SK-N-SH (cell line): Measurements from ENCODE around the gene MX1. TPM values are rescaled to one million over a fixed set of nuclear protein-coding genes. Genes with fewer than 3 reads are reported as not detected.

Experiments
- CTCF ChIA-PET: fragments of 300-600, 350-600 bp; formaldehyde crosslinking; extraction: SDS; loops from one replicate; lab custom pipeline; 2021; lab: Yijun Ruan, JAX
- POLR2A ChIA-PET: fragments of 350-600 bp; sonication (Branson Sonifier 250); formaldehyde crosslinking; extraction: SDS; loops from one replicate; lab custom pipeline; 2020; ENCODE audit warnings: antibody characterized with exemption, inconsistent platforms; lab: Yijun Ruan, JAX
- DNase-seq: peaks from one replicate; pipeline ENCODE4 v3.0.0; 2012
- H2AFZ ChIP-seq: fragments of 200-600 bp; sonication (generic); 2 replicates; pipeline ENCODE4 v1.8.1; 2016; ENCODE audit warnings: antibody characterized with exemption, mild to moderate bottlenecking, low read depth
- H3F3A ChIP-seq: fragments of 200-600 bp; sonication (generic); replicated peaks from 2 replicates; pipeline ENCODE3; 2016; ENCODE audit warnings: antibody characterized with exemption, mild to moderate bottlenecking; ENCODE audit not compliant: insufficient read depth
- H3K27ac ChIP-seq, 2 experiments: fragments of 200-500 bp in 1 of 2; fragments of 200-600 bp in 1 of 2; sonication (Bioruptor generic) in 1 of 2; sonication (generic), shearing (Covaris generic) in 1 of 2; 2 replicates each; pipeline versions ENCODE4 v1.5.1 to v1.6.1; 2014 to 2016; ENCODE audit warnings: low read depth in 2 of 2, inconsistent platforms in 1 of 2, low read length in 1 of 2, mild to moderate bottlenecking in 1 of 2, mixed read lengths in 1 of 2
- H3K27me3 ChIP-seq: fragments of 200-600 bp; sonication (generic), shearing (Covaris generic); 2 replicates; pipeline ENCODE4 v1.6.1; 2016; ENCODE audit warnings: mixed run types; ENCODE audit not compliant: insufficient read depth
- H3K36me3 ChIP-seq, 2 experiments: fragments of 200-500 bp in 1 of 2; fragments of 200-600 bp in 1 of 2; sonication (Bioruptor generic) in 1 of 2; sonication (generic) in 1 of 2; replicated peaks in 1 of 2; 2 replicates each; pipeline versions ENCODE3 to v1.5.1; 2014 to 2016; ENCODE audit warnings: low read length in 1 of 2, mild to moderate bottlenecking in 1 of 2; ENCODE audit not compliant: insufficient read depth in 2 of 2, control insufficient read depth in 1 of 2
- H3K4me1 ChIP-seq, 2 experiments: fragments of 200-500 bp in 1 of 2; fragments of 200-600 bp in 1 of 2; sonication (Bioruptor generic) in 1 of 2; sonication (generic), shearing (Covaris generic) in 1 of 2; 2 replicates each; pipeline versions ENCODE4 v1.5.1 to v1.6.1; 2014 to 2016; ENCODE audit warnings: low read depth in 1 of 2, low read length in 1 of 2, mixed run types in 1 of 2; ENCODE audit not compliant: insufficient read depth in 2 of 2, control insufficient read depth in 1 of 2
- H3K4me2 ChIP-seq: fragments of 200-600 bp; sonication (generic), shearing (Covaris generic); 2 replicates; pipeline ENCODE4 v1.6.1; 2017; ENCODE audit warnings: mixed run types
- H3K4me3 ChIP-seq, 2 experiments: fragments of 200-500 bp in 1 of 2; fragments of 200-600 bp in 1 of 2; sonication (Bioruptor generic) in 1 of 2; sonication (generic), shearing (Covaris generic) in 1 of 2; 2 replicates each; pipeline versions ENCODE4 v1.5.1 to v1.8.1; 2014 to 2016; ENCODE audit warnings: low read depth in 2 of 2, inconsistent platforms in 1 of 2, low read length in 1 of 2, mild to moderate bottlenecking in 1 of 2, mixed read lengths in 1 of 2, moderate library complexity in 1 of 2
- H3K79me2 ChIP-seq: fragments of 200-600 bp; sonication (generic); 2 replicates; pipeline ENCODE4 v1.8.1; 2017; ENCODE audit warnings: mild to moderate bottlenecking; ENCODE audit not compliant: insufficient read depth
- H3K9ac ChIP-seq: fragments of 200-600 bp; sonication (generic); 2 replicates; pipeline ENCODE4 v1.6.1; 2017; ENCODE audit warnings: mixed run types
- H3K9me2 ChIP-seq: fragments of 200-600 bp; sonication (generic); 2 replicates; pipeline ENCODE4 v1.6.1; 2017; ENCODE audit warnings: mixed run types
- H3K9me3 ChIP-seq: fragments of 200-600 bp; sonication (generic); 2 replicates; pipeline ENCODE4 v1.6.1; 2017; ENCODE audit warnings: mixed run types, mild to moderate bottlenecking, moderate library complexity
- H4K20me1 ChIP-seq: fragments of 200-600 bp; sonication (generic); 2 replicates; pipeline ENCODE4 v1.6.1; 2017; ENCODE audit warnings: mild to moderate bottlenecking, mixed run types; ENCODE audit not compliant: insufficient read depth
- EP300 ChIP-seq, 2 experiments: IDR thresholded peaks; 2 replicates each; pipeline versions ENCODE4 v1.4.0 to v1.6.1; 2012; ENCODE audit warnings: borderline replicate concordance in 1 of 2, low read depth in 1 of 2, low read length in 1 of 2
- EZH2phosphoT487 ChIP-seq: fragments of 200-600 bp; sonication (generic); IDR thresholded peaks from 2 replicates; pipeline ENCODE4 v1.6.1; 2017; ENCODE audit warnings: low read depth, mixed run types, mild to moderate bottlenecking, antibody characterized with exemption, moderate library complexity, borderline replicate concordance
- FOXJ3 ChIP-seq: sonication (generic); formaldehyde crosslinking; IDR thresholded peaks from 2 replicates; pipeline ENCODE4 v1.5.1; 2020; ENCODE audit warnings: mild to moderate bottlenecking, missing genetic modification reagents
- GABPA ChIP-seq: IDR thresholded peaks from 2 replicates; pipeline ENCODE4 v1.4.0; 2012; ENCODE audit warnings: low read depth, mild to moderate bottlenecking
- GATA2 ChIP-seq: sonication (generic); formaldehyde crosslinking; IDR thresholded peaks from 2 replicates; pipeline ENCODE4 v1.5.0; 2020; ENCODE audit warnings: mild to moderate bottlenecking, missing genetic modification reagents
- MXI1 ChIP-seq: IDR thresholded peaks from 2 replicates; pipeline ENCODE4 v1.6.1; 2012; ENCODE audit warnings: mild to moderate bottlenecking, low read depth, low read length, improper control_type of control experiment
- NFIC ChIP-seq: IDR thresholded peaks from 2 replicates; pipeline ENCODE4 v1.4.0; 2012; ENCODE audit warnings: borderline replicate concordance
- NRF1 ChIP-seq: IDR thresholded peaks from 2 replicates; pipeline ENCODE4 v1.6.1; 2012; ENCODE audit warnings: low read depth, mild to moderate bottlenecking, low read length
- POLR2AphosphoS5 ChIP-seq: IDR thresholded peaks from 2 replicates; pipeline ENCODE4 v1.6.1; 2012; ENCODE audit warnings: low read depth, low read length
- REST ChIP-seq: IDR thresholded peaks from 2 replicates; pipeline ENCODE4 v1.6.1; 2012; ENCODE audit warnings: mild to moderate bottlenecking, low read depth, low read length, moderate library complexity
- RFX5 ChIP-seq: IDR thresholded peaks from 2 replicates; pipeline ENCODE4 v1.6.1; 2012; ENCODE audit warnings: mild to moderate bottlenecking, improper control_type of control experiment, low read length
- TCF12 ChIP-seq: IDR thresholded peaks from 2 replicates; pipeline ENCODE4 v1.4.0; 2012
- TEAD4 ChIP-seq: IDR thresholded peaks from 2 replicates; pipeline ENCODE4 v1.4.0; 2012; ENCODE audit warnings: mild to moderate bottlenecking, borderline replicate concordance; ENCODE audit not compliant: insufficient read depth
- USF1 ChIP-seq: IDR thresholded peaks from 2 replicates; pipeline ENCODE4 v1.4.0; 2012; ENCODE audit warnings: low read depth, borderline replicate concordance
- WGBS: methylation state at CpG from one replicate; pipeline ENCODE4 v1.1.6; 2017; ENCODE audit warnings: low lambda C conversion rate; 5-methylcytosine and 5-hydroxymethylcytosine counted together
- polyA plus RNA-seq, 3 experiments: library from polyadenylated mRNA; depleted of rRNA; stranded (reverse); fragments of >200 nt; gene quantifications; 2 replicates each; pipeline ENCODE4 v1.2.3, GENCODE V29; 2012

Gene MX1
- polyA plus RNA-seq, 1 of the 3 experiments (the other 2 are of a cell fraction), result 1.9 TPM

GRCh38 chr21:41506611-41507520 lies 80.8 kb downstream of the MX1 start:
- no peaks in the 10 kb centered on the region for H3F3A ChIP-seq

More at GRCh38 chr21:41506611-41507520, 80.8 kb downstream of the MX1 start:
- CTCF ChIA-PET, result interaction anchor here (1.7 kb wide), 1 partner anchor 224 kb away, joined by 5 read pairs; no protein-coding TSS in a partner anchor
- H3K27me3 ChIP-seq, result peaks cover 26% of the 10 kb centered on the region; the same call in 1 of the 2 replicates
- no peak overlapping the region for H3K9ac ChIP-seq
- H3K4me2 ChIP-seq, result no peak overlapping the region
- WGBS, result 8% methylated on average over 5 of the region's 64 CpGs
- no peaks in the 10 kb centered on the region for H3K9me2 ChIP-seq
- H3K4me1 ChIP-seq, result no peaks in the 10 kb centered on the region
- no peaks in the 10 kb centered on the region for H3K36me3 ChIP-seq
- H4K20me1 ChIP-seq, result no peaks in the 10 kb centered on the region
- H3K79me2 ChIP-seq, result no peaks in the 10 kb centered on the region
- H2AFZ ChIP-seq, result no peak overlapping the region
- no peaks in the 10 kb centered on the region for H3K9me3 ChIP-seq
- TF ChIP-seq FOXJ3 (CRISPR knock-in tag) (no peak), TCF12 (no peak), POLR2AphosphoS5 (no peak), EZH2phosphoT487 (no peak), TEAD4 (no peak), GATA2 (CRISPR knock-in tag) (no peak), REST (no peak), RFX5 (no peak), USF1 (no peak), NFIC (no peak), NRF1 (no peak), MXI1 (no peak), GABPA (no peak), EP300 (IDR thresholded peaks at IDR 0.05; ENCODE audit: borderline replicate concordance in 1 of 2, low read depth in 1 of 2, low read length in 1 of 2) (no peak)
- DNase-seq, result no peak
- H3K27ac ChIP-seq, result no peak overlapping the region
- POLR2A ChIA-PET, result no interaction called here
- no peak overlapping the region for H3K4me3 ChIP-seq
